ENCODE measurements around the gene KRT10. TPM values are rescaled to one million over a fixed set of nuclear protein-coding genes. Genes with fewer than 3 reads are reported as not detected.

The KRT10 gene
- total RNA-seq, 1 experiment from 2014 or later, result 28.4 TPM

GRCh38 chr17:40809721-40810421 is 12.5 kb downstream of the KRT10 start:
- Mint-ChIP-seq H3K36me3 (ENCODE audit: insufficient read depth in 1 of 3, low read depth in 3 of 3) (no peaks in the 10 kb centered on the region), H3K9me3 (peaks cover 0 to 4% of the 10 kb centered on the region in 2 experiments; a peak in 2 of 5 replicates), H3K27me3 (ENCODE audit: low read depth) (peaks cover 98% of the 10 kb centered on the region), H3K4me1 (no peaks in the 10 kb centered on the region), H3K27ac (no peak overlapping the region), H3K4me3 (no peak overlapping the region)
- no peak overlapping the region for H3K4me2 ChIP-seq (ENCODE audit: insufficient read depth, insufficient read length, low read length)
- no peak overlapping the region for H4K8ac ChIP-seq (replicated peaks; ENCODE audit: insufficient read length, low read depth, low read length)
- no peaks in the 10 kb centered on the region for H3K9me3 ChIP-seq (ENCODE audit: control insufficient read depth, low read depth, low read length)
- H4K5ac ChIP-seq (ENCODE audit: insufficient read length, low read depth, low read length), result no peak overlapping the region
- H3K18ac ChIP-seq (ENCODE audit: insufficient read length, low read depth, low read length), result no peak overlapping the region
- no peak overlapping the region for H2AK5ac ChIP-seq (ENCODE audit: insufficient read length, low read length)
- H3T11ph ChIP-seq (ENCODE audit: low read length), result no peak overlapping the region
- H2BK5ac ChIP-seq (ENCODE audit: insufficient read length, low read length), result no peak overlapping the region
- no CpG with 5 or more reads among the region's 2 CpGs for WGBS (ENCODE audit: extremely low coverage, insufficient read length, low lambda C conversion rate)
- H2AFZ ChIP-seq (ENCODE audit: low read length), result no peak overlapping the region
- H3K9ac ChIP-seq (ENCODE audit: extremely low read depth, insufficient read length, low read length), result no peak overlapping the region
- H2BK15ac ChIP-seq (ENCODE audit: low read depth, low read length), result no peak overlapping the region
- H3K4me1 ChIP-seq (ENCODE audit: insufficient read depth, low read length), result no peaks in the 10 kb centered on the region
- no peaks in the 10 kb centered on the region for H3K79me1 ChIP-seq (ENCODE audit: insufficient read depth, low read depth, low read length, poor library complexity, severe bottlenecking)
- no peaks in the 10 kb centered on the region for H4K20me1 ChIP-seq (ENCODE audit: control insufficient read depth, insufficient read depth, insufficient read length)
- H2BK12ac ChIP-seq (ENCODE audit: insufficient read length, low read depth, low read length), result no peak overlapping the region
- no peak overlapping the region for H3K4ac ChIP-seq (ENCODE audit: low read depth, low read length)
- peaks cover 1% of the 10 kb centered on the region; the same call in 1 of the 2 replicates for H3K27me3 ChIP-seq (ENCODE audit: insufficient read depth, low read length)
- H2BK120ac ChIP-seq (ENCODE audit: low read depth, low read length, poor library complexity, severe bottlenecking), result no peak overlapping the region
- no peak overlapping the region for H3K14ac ChIP-seq (ENCODE audit: insufficient read depth, low read length)
- no peak overlapping the region for H4K91ac ChIP-seq (ENCODE audit: insufficient read length, low read depth, low read length)
- no peak overlapping the region for H3K56ac ChIP-seq (ENCODE audit: insufficient read length, low read depth, low read length)
- TF ChIP-seq, protein P1, sequence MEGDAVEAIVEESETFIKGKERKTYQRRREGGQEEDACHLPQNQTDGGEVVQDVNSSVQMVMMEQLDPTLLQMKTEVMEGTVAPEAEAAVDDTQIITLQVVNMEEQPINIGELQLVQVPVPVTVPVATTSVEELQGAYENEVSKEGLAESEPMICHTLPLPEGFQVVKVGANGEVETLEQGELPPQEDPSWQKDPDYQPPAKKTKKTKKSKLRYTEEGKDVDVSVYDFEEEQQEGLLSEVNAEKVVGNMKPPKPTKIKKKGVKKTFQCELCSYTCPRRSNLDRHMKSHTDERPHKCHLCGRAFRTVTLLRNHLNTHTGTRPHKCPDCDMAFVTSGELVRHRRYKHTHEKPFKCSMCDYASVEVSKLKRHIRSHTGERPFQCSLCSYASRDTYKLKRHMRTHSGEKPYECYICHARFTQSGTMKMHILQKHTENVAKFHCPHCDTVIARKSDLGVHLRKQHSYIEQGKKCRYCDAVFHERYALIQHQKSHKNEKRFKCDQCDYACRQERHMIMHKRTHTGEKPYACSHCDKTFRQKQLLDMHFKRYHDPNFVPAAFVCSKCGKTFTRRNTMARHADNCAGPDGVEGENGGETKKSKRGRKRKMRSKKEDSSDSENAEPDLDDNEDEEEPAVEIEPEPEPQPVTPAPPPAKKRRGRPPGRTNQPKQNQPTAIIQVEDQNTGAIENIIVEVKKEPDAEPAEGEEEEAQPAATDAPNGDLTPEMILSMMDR (conservative IDR thresholded peaks at IDR 0.05), result no peak
- no peaks in the 10 kb centered on the region for H3K23me2 ChIP-seq (ENCODE audit: insufficient read length, low read depth, low read length, poor library complexity, severe bottlenecking)
- no peak overlapping the region for H3K27ac ChIP-seq (ENCODE audit: insufficient read length, low read depth, low read length)
- H2BK20ac ChIP-seq (ENCODE audit: low read depth, low read length, poor library complexity, severe bottlenecking), result no peak overlapping the region
- no peaks in the 10 kb centered on the region for H3K79me2 ChIP-seq (ENCODE audit: insufficient read depth, low read length)
- H3K23ac ChIP-seq (ENCODE audit: insufficient read length, low read depth, low read length), result no peak overlapping the region
- DNase-seq, result no peak

Measured in H9 (cell line).